Mesendoderm (in vitro differentiated cells): ENCODE data around the gene TP53I13.
A peak's percentile ranks its signal among the peaks of the same experiment; 100 is the strongest.

Source experiments
- DNase-seq: peaks from one replicate; pipeline ENCODE4 v3.0.0; 2013
- H2AK5ac ChIP-seq: 2 replicates; pipeline ENCODE4 v1.6.1; 2013; ENCODE audit warnings: low read length, inconsistent platforms
- H2BK120ac ChIP-seq: 2 replicates; pipeline ENCODE4 v1.6.1; 2013; ENCODE audit warnings: low read depth, mild to moderate bottlenecking, low read length, moderate library complexity, mixed read lengths
- H2BK15ac ChIP-seq: replicated peaks from 2 replicates; pipeline ENCODE4 v1.6.1; 2013; ENCODE audit warnings: low read depth, mild to moderate bottlenecking, moderate library complexity
- H2BK5ac ChIP-seq: 2 replicates; pipeline ENCODE4 v1.6.1; 2013; ENCODE audit warnings: low read length, inconsistent platforms
- H3K18ac ChIP-seq: 2 replicates; pipeline ENCODE4 v1.6.1; 2013; ENCODE audit warnings: mild to moderate bottlenecking, low read length, mixed read lengths
- H3K23ac ChIP-seq: one replicate; pipeline ENCODE4 v1.6.1; 2013; ENCODE audit warnings: low read length
- H3K27ac ChIP-seq: 2 replicates; pipeline ENCODE4 v1.5.1; 2013; ENCODE audit warnings: low read depth, mild to moderate bottlenecking, inconsistent platforms, low read length, moderate library complexity
- H3K27me3 ChIP-seq: 2 replicates; pipeline ENCODE4 v1.6.1; 2013; ENCODE audit warnings: low read length, control low read depth, mild to moderate bottlenecking, inconsistent platforms; ENCODE audit not compliant: insufficient read depth, poor library complexity
- H3K36me3 ChIP-seq: 2 replicates; pipeline ENCODE4 v1.6.1; 2013; ENCODE audit warnings: low read length, inconsistent platforms; ENCODE audit not compliant: control insufficient read depth, insufficient read depth
- H3K4ac ChIP-seq: one replicate; pipeline ENCODE4 v1.6.1; 2013; ENCODE audit warnings: low read depth, mild to moderate bottlenecking, low read length, moderate library complexity
- H3K4me1 ChIP-seq: 2 replicates; pipeline ENCODE4 v1.6.1; 2013; ENCODE audit warnings: low read depth, low read length, inconsistent platforms; ENCODE audit not compliant: control insufficient read depth
- H3K4me2 ChIP-seq: 2 replicates; pipeline ENCODE4 v1.6.1; 2013; ENCODE audit warnings: low read length
- H3K4me3 ChIP-seq: 2 replicates; pipeline ENCODE4 v1.5.1; 2013; ENCODE audit warnings: mild to moderate bottlenecking, low read length
- H3K56ac ChIP-seq: one replicate; pipeline ENCODE4 v1.6.1; 2013; ENCODE audit warnings: low read length
- H3K79me1 ChIP-seq: 2 replicates; pipeline ENCODE4 v1.6.1; 2013; ENCODE audit warnings: low read length, inconsistent platforms
- H3K79me2 ChIP-seq: 2 replicates; pipeline ENCODE4 v1.6.1; 2013; ENCODE audit warnings: mild to moderate bottlenecking, low read length; ENCODE audit not compliant: control insufficient read depth, insufficient read depth
- H3K9ac ChIP-seq: 2 replicates; pipeline ENCODE4 v1.6.1; 2013; ENCODE audit warnings: low read length, inconsistent platforms
- H4K5ac ChIP-seq: one replicate; pipeline ENCODE4 v1.6.1; 2013; ENCODE audit warnings: low read length
- H4K8ac ChIP-seq: one replicate; pipeline ENCODE4 v1.6.1; 2013; ENCODE audit warnings: low read depth, mild to moderate bottlenecking, control low read depth, low read length, moderate library complexity
- WGBS: extraction: QIAGEN DNeasy Blood & Tissue Kit; methylation state at CpG from one replicate; pipeline ENCODE4 v1.1.7; 2013; ENCODE audit warnings: low lambda C conversion rate, missing lambda C conversion rate; ENCODE audit not compliant: insufficient coverage; ENCODE audit errors: extremely low coverage; 5-methylcytosine and 5-hydroxymethylcytosine counted together

The TP53I13 gene

DNA sequence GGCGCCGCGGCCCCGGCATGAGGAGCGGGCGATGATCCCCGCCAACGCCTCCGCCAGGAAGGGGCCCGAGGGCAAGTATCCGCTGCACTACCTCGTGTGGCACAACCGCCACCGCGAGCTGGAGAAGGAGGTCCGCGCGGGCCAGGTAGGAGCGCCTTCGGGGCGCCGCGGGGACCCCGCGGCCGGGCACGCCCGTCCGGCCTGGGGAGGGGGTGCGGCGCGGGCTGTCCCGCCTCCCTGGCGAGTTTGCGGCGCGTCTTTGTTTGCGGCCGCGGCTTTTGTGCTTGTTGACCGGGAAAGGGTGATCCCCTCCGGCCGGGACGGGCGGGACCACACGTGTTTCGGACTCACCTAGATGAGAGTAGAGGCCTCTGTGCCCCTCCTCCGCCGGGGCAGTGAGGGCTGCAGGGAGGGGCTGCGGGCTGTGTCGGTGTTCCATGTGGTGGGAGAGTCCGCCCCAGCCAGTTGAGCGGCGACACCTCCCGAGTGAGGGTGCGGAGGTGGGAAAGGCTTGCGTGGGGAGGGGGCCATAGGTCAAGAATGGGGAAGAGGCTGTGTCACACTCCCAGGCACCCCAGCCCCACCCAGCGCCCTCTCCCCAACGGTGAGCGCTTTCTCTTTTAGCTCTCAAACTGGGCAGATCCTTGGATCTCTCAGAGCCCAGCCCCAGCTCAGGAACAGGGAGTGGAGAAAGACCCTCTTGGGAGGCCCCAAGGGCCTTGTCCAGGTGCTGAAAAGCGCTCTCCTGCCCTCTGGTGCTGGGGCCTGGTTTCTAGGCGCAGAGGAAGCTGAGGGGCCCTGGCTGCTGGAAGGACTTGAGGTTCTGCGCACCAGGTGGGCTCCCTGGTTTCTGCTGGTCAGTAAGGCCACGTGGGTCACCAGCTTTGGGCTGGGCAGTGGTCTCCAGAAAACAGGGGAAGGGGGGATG is 25.4 kb downstream of the TP53I13 start:
- Histone ChIP-seq H2BK15ac (no peak overlapping the region), H3K4me1 (peaks cover 7% of the 10 kb centered on the region), H3K56ac (peak overlapping the region; percentile 72), H2BK120ac (no peak overlapping the region), H4K5ac (no peak overlapping the region), H4K8ac (no peak overlapping the region), H3K23ac (no peak overlapping the region), H3K27me3 (no peaks in the 10 kb centered on the region), H3K4ac (no peak overlapping the region), H3K27ac (no peak overlapping the region), H2BK5ac (no peak overlapping the region), H2AK5ac (no peak overlapping the region), H3K4me3 (peak overlapping the region; percentile 30), H3K4me2 (peak overlapping the region; percentile 51), H3K18ac (no peak overlapping the region), H3K36me3 (no peaks in the 10 kb centered on the region), H3K79me2 (no peaks in the 10 kb centered on the region), H3K9ac (peak overlapping the region; percentile 43), H3K79me1 (no peaks in the 10 kb centered on the region)
- no CpG with 5 or more reads among the region's 64 CpGs for WGBS
- peak; percentile 87 for DNase-seq

DNA sequence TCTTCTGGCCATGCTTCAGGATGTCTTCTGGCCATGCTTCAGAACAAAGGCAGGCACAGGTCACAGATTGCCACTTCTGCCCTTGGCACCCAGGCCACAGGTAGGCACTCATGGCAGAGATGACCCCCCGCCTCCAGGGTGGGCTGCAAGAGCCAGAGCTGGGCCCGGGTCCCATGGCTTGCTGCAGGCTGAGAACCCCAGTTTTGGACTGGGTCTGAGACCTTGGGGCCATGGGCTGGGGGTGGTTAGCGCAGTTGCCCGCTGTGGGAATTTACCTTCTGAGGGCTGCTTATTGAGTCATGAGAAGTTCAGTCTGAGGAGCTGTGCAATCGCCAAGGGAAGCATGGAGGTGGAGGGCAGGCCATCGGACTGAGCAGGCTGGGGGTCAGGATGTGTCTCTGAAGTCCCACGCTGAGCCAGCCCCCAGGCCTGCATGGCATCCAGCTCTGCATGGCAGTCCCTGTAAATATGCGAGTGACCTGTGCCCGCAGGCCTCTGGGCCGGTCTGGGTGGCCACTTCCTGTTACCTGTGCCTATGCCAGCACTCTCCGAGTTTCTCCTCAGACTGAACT is 26.1 kb downstream of the TP53I13 start:
- no CpG with 5 or more reads among the region's 11 CpGs for WGBS
- DNase-seq = no peak
- Histone ChIP-seq H3K36me3 (no peaks in the 10 kb centered on the region), H3K79me2 (no peaks in the 10 kb centered on the region), H2BK5ac (no peak overlapping the region), H2BK120ac (no peak overlapping the region), H3K4ac (no peak overlapping the region), H2BK15ac (no peak overlapping the region), H3K4me1 (peaks cover 7% of the 10 kb centered on the region), H3K56ac (no peak overlapping the region), H3K4me3 (no peak overlapping the region), H2AK5ac (no peak overlapping the region), H3K27ac (no peak overlapping the region), H3K4me2 (no peak overlapping the region), H3K23ac (peak overlapping the region; percentile 30), H3K27me3 (no peaks in the 10 kb centered on the region), H3K79me1 (no peaks in the 10 kb centered on the region), H3K18ac (no peak overlapping the region), H4K5ac (no peak overlapping the region), H4K8ac (no peak overlapping the region), H3K9ac (no peak overlapping the region)

GRCh38 chr17:29595107-29595942 is 26.8 kb downstream of the TP53I13 start:
- no CpG with 5 or more reads among the region's 7 CpGs for WGBS
- H2BK120ac ChIP-seq = no peak overlapping the region

DNA sequence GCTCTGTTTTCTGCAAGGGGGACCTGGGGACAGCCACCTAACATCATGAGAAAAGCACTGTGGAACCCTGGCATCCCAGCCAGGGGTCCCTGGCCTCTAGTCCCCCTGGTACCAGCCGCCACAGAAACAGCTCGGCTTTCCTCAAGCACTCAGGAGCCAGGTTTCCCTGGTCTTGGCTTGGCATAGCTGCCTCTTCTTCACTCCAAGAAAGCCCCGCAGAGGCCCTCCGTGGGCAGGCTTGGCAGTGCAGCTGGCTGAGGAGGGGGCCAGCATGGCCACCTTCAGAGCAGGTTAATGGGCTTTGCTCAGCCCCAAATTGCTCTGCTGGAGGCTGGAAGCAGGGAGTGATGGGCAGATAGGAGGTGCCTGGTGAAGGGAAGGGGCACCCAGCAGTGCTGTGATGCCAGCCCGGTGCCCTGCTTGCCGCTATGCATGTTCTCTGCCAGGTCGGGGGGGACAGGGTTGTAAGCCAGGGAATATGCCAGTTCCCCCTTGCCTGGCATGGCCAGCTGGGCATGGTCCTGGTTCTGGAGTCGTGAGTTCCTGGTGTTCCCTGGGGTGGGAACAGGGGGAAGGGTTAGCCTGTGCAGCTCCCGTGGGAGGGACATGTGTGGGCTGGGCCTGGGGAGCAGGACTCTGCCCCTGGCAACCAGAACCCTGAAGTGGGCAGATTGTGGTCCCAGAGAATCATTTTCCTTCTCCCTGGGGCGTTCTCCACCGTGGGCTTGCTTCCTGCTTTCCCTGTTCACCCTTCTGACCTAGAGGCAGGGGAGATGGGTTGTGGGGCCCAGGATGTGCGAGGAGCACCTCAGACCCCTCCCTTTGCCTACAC is 27.7 kb downstream of the TP53I13 start:
- Histone ChIP-seq H4K5ac (no peak overlapping the region), H2BK120ac (no peak overlapping the region), H3K79me2 (no peaks in the 10 kb centered on the region), H3K9ac (no peak overlapping the region), H4K8ac (no peak overlapping the region), H3K4me3 (no peak overlapping the region), H2BK15ac (no peak overlapping the region), H2BK5ac (no peak overlapping the region), H3K4me2 (no peak overlapping the region), H3K18ac (no peak overlapping the region), H3K36me3 (no peaks in the 10 kb centered on the region), H3K27ac (no peak overlapping the region), H3K23ac (no peak overlapping the region), H3K4me1 (peaks cover 5% of the 10 kb centered on the region), H3K27me3 (no peaks in the 10 kb centered on the region), H2AK5ac (no peak overlapping the region), H3K4ac (no peak overlapping the region), H3K56ac (no peak overlapping the region), H3K79me1 (no peaks in the 10 kb centered on the region)
- no peak for DNase-seq
- WGBS = no CpG with 5 or more reads among the region's 12 CpGs

More at GRCh38 chr17:29595107-29595942, 26.8 kb downstream of the TP53I13 start:
- Histone ChIP-seq H3K4ac (no peak overlapping the region), H3K4me2 (no peak overlapping the region), H3K36me3 (no peaks in the 10 kb centered on the region), H2AK5ac (no peak overlapping the region), H3K27me3 (no peaks in the 10 kb centered on the region), H2BK15ac (no peak overlapping the region), H4K8ac (no peak overlapping the region), H3K4me3 (no peak overlapping the region), H3K56ac (no peak overlapping the region), H4K5ac (no peak overlapping the region), H3K9ac (no peak overlapping the region), H3K18ac (no peak overlapping the region), H3K79me1 (no peaks in the 10 kb centered on the region), H3K79me2 (no peaks in the 10 kb centered on the region), H3K4me1 (peaks cover 5% of the 10 kb centered on the region), H3K23ac (peak overlapping the region; percentile 30), H3K27ac (no peak overlapping the region), H2BK5ac (no peak overlapping the region)
- DNase-seq = peak; percentile 69

- Histone ChIP-seq H3K56ac (peak overlapping the region; percentile 44), H3K27ac (no peak overlapping the region), H3K4me3 (no peak overlapping the region), H4K5ac (no peak overlapping the region), H3K4me2 (no peak overlapping the region), H2AK5ac (no peak overlapping the region), H3K79me2 (no peaks in the 10 kb centered on the region), H2BK15ac (no peak overlapping the region), H3K4ac (no peak overlapping the region), H3K23ac (no peak overlapping the region), H3K36me3 (no peaks in the 10 kb centered on the region), H3K27me3 (no peaks in the 10 kb centered on the region), H2BK5ac (no peak overlapping the region), H2BK120ac (no peak overlapping the region), H3K79me1 (no peaks in the 10 kb centered on the region), H3K18ac (no peak overlapping the region), H3K9ac (no peak overlapping the region), H4K8ac (no peak overlapping the region), H3K4me1 (peaks cover 5% of the 10 kb centered on the region)
- no peak for DNase-seq
- WGBS = no CpG with 5 or more reads among the region's 9 CpGs
Observed at GRCh38 chr17:29596811-29597210, 28.3 kb downstream of the TP53I13 start.
